ENCODE measurements around the gene AOPEP.
A peak's percentile ranks its signal among the peaks of the same experiment; 100 is the strongest.
"Not testable (repeated sequence)": the region's sequence is repeated elsewhere in the genome, so short reads cannot be mapped to it uniquely, and the experiment has no call there.

AOPEP gene

GRCh38 chr9:94934816-94935328, 208.4 kb downstream of the AOPEP start:
- DNase-seq (ENCODE audit: low read depth in 3 of 3) = no peak

- DNase-seq (ENCODE audit: low read depth in 3 of 3) = no peak
Measured at GRCh38 chr9:94935396-94935795, 208.9 kb downstream of the AOPEP start.

DNA sequence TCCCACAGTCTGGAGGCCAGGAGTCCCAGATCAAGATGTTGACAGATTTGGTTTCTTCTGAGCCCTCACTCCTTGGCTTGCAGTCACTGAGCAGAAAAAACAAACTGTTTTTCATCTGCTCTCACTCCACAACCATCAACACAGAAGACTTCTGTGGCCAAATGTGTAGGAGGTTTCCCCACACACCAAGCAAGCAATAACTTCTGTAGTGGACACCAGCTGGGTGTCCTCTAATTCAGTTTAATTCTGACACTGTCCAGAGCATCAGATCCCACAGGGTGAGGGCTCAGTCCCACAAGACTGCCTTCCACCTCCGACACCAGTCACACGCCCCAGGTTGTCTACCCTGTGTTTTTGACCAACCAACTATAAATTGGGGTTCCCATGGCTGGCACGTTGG, 209.9 kb downstream of the AOPEP start:
- DNase-seq (ENCODE audit: low read depth in 3 of 3) = no peak

- no peak for DNase-seq (ENCODE audit: low read depth in 3 of 3)
Measured at GRCh38 chr9:94937214-94937903, 210.9 kb downstream of the AOPEP start.

DNA sequence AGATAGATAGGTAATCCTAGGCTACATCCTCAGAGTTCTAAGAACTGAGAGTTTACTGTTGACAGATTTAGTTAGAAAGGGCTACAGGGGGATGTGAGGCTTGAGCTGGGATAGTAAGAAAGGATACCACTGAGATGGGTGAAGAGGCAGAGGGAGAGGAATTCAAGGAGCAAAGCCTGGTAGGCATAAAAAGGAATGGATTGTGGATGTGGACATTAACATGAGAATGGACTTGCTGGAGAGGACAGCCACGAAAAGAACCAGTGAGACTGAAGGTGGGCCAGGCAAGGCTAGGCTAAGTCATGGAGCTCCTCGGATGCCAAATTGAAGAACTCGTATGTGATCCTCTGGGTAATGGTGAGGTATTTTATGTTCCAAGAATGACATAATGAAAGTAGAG, 211.9 kb downstream of the AOPEP start:
- no peak for DNase-seq (ENCODE audit: low read depth in 3 of 3)

- not testable (repeated sequence) for DNase-seq (ENCODE audit: low read depth in 3 of 3)
Measured at GRCh38 chr9:94940296-94940695, 213.8 kb downstream of the AOPEP start.

DNA sequence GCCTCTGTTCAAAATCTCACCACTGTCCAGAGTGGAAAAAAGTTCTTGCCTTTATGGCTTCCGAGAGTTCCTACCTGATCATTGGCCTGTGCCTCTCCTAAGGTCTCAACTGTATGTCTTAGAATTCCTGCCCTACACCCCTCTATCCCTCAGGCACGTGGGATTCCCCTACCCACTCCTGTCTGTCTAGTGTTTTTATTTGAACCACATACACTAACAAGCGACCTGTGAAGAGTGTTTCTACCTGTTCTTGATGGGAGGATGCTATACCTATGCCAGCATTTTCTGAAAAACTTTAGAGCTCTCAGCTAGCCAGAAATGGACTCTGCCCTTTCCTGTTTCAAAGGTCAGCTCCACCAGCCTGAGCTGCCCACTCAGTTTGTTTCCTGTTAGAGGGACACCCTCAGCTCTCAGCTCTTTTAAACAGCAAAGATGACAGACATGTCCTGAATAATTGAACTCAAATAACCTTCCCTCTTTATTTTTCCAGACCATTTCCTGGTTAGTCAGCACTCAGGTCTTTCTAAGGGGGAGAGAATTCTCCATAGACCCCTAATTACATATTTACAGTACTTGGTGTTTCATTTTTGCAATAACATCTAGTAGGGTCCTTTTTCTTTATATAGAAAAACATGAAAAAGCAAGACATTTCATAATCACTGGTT, 214.8 kb downstream of the AOPEP start:
- no peak for DNase-seq (ENCODE audit: low read depth in 3 of 3)

GRCh38 chr9:94944626-94945025, 218.1 kb downstream of the AOPEP start:
- DNase-seq (ENCODE audit: low read depth in 3 of 3) = no peak

GRCh38 chr9:94945197-94946144, 219.0 kb downstream of the AOPEP start:
- DNase-seq (ENCODE audit: low read depth in 3 of 3) = no peak

DNA sequence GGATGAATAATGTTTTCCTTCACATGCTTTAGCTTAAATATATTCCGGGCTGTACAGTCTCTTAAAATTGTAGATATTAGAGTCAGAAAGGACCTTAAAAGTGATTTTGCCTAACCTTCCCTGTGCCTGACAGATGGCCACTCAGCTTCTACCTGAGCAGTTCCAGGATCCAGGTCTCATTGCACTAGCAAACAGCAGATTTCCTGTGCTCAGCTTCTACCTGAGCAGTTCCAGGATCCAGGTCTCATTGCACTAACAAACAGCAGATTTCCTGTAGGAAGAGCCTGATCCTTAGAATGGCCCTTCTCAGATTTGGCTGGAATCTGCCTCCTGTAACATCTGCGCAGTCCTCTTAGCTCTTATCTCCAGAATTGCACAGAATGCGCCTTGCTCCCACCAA, 219.8 kb downstream of the AOPEP start:
- DNase-seq (ENCODE audit: low read depth in 3 of 3) = no peak

- DNase-seq (ENCODE audit: low read depth in 3 of 3) = no peak
Measured at GRCh38 chr9:94948567-94949235, 222.2 kb downstream of the AOPEP start.

DNA sequence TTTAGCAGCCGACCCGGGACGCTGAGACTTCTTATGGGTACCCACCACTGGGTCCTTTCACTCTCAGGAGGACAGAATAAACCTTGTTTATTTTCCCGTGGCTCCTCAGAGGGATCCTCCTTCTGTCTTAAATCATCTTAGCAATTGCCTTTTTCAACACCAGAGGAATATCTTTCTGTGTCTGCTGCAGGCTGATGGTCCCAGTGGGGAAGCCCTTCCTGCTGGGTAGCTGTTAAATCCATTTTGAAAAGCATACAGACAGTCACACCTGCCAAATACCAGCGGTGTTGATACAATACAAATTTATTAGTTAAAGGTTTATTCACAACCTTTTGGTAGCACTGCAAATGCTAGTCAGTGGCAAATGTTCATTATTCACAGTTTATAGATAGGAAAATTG, 222.9 kb downstream of the AOPEP start:
- DNase-seq (ENCODE audit: low read depth in 3 of 3) = no peak

DNA sequence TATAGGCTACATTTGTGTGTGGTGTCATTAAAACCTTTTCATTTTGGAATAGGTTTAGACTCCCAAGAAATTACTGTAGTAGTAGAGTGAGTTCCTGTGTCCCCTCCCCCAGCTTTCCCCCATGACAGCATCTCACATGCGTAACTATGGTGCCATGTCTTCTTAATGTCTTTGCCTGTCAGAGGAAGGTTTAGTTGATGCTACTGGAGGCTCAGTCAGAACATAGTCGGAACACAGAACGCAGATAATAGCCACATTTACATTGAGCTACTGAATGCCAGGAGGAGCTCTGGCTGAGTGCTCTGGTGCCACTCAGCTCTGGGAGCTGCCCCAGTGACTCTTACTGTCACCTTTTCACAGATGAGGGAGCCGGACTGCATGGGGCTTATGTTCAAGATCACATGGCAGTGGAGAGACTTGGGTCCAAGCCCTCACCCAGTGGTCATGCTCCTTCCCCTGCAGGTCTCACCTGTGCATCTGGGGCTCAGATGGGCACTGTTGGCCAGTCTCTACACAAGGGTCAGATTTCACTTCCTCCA, 223.6 kb downstream of the AOPEP start:
- no peak for DNase-seq (ENCODE audit: low read depth in 3 of 3)

DNA sequence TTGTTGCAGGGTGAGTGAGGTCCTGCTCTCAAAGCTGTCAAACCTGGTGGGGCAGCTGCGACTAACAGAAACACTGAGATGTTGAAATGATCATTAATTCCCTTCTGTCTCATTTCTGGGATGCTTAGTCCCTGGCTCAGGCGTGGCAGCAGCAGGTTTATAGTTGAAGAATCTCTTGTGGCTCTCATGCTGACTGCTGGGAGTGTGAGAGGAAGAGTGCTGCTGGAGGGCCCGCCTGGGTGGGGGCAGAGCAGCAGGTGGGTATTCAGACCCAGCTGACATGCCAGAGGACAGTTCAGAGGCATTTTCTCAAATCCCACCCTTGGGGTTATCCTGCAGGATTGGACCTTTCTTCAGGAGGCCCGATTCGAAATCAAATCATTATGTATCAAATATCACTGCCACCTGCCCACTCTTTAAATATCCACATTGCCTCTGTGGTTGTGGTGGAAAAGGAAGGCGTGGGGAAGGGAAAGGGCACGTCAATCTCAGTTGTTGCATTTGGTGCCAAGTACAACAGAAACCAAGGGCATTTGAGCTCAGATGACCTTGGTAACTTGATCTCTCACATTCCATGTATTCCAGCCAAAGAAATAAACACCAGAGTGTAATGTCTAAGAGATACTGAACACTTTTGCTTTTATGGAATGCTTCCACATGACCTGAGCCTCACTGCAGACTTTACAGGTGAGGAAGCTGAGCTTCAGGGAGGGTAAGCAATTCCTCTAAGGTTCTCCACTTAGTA, 224.3 kb downstream of the AOPEP start:
- DNase-seq (ENCODE audit: low read depth in 3 of 3) = no peak

GRCh38 chr9:94951324-94952135, 225.0 kb downstream of the AOPEP start:
- DNase-seq (ENCODE audit: low read depth in 3 of 3) = no peak

GRCh38 chr9:94952565-94953373, 226.3 kb downstream of the AOPEP start:
- peak in 1 of 3 experiments; percentile 4 for DNase-seq (ENCODE audit: low read depth in 3 of 3)

- DNase-seq (ENCODE audit: low read depth in 3 of 3) = no peak
Measured at GRCh38 chr9:94956731-94957130, 230.2 kb downstream of the AOPEP start.

- DNase-seq (ENCODE audit: low read depth in 3 of 3) = no peak
Measured at GRCh38 chr9:94960964-94961363, 234.5 kb downstream of the AOPEP start.

DNA sequence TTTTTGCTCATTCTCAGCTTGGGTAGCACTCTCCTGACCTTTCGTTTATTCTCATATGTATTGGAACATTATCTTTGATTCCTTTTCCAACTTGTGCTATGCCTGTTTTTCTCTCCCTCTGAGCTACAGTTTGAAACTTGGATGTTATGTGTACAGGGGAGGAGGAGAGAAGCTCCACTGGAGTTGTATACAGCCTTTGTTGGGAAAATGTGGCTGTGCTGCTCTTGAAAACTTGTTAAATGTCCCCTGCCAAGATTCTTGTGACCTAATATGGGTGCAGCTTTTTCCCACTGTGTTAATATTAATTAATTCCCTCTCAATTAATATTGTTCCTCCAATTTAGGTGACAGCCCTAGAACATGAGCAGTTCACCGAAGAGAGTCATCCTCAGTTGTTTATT, 235.4 kb downstream of the AOPEP start:
- DNase-seq (ENCODE audit: low read depth in 3 of 3) = no peak

Data from stimulated activated CD4-positive, alpha-beta T cell treated with anti-CD3 and anti-CD28 coated beads, TNF-alpha, amount 100 ng/mL, for 24 hours (primary cell).